Measurements from ENCODE around the gene ADGRF1. TPM values are rescaled to one million over a fixed set of nuclear protein-coding genes. Genes with fewer than 3 reads are reported as not detected.
"Not testable (repeated sequence)": the region's sequence is repeated elsewhere in the genome, so short reads cannot be mapped to it uniquely, and the experiment has no call there.

ADGRF1 gene
- total RNA-seq, 2 donors from 2014 or later, result not detected

DNA sequence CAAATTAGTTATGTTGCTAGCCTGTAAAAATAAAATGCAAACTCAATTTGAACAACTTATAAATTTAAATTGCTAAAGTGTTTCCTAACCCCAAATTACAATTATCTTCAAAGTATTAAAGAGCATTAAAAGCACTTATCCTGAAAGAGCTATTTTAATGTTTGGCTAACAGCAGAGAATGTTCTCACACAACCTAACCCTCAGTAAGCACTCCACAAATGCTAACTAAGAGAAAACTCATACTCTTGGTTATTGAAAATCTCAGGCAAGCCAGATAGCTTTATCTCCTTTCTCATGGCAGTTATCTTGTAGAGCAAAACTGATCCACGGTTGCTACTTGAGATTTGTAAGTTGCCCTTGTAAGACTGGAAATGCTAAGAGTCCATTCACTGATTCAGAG, 30.5 kb upstream of the ADGRF1 start:
- Mint-ChIP-seq H3K36me3 (ENCODE audit: low read depth) (no peaks in the 10 kb centered on the region), H3K27ac (no peak overlapping the region), H3K4me3 (no peak overlapping the region), H3K4me1 (no peaks in the 10 kb centered on the region), H3K27me3 (peaks cover 23% of the 10 kb centered on the region), H3K9me3 (no peaks in the 10 kb centered on the region)
- ATAC-seq (replicated peaks), result no peak

GRCh38 chr6:47071681-47072080, 29.5 kb upstream of the ADGRF1 start:
- no peak for ATAC-seq (replicated peaks)
- no peaks in the 10 kb centered on the region for H3K4me1 Mint-ChIP-seq

DNA sequence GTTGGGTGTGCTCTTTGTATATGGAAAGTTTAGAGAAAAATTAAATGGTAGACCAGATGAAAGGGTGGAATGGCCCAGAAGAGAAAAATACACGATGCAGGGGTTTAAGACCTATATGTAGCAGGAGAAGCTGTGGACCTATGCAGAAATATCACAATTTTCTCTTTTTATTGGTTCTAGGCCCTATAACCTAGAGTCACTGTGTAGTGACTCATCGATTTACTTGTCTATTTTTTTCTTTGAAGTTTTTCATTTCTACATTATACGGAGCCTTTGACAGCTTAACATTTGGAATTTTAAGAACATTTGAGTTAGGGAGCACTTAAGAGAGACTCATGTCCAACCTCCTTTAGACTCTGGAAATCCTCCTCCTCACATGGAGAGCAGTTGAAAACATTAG, 28.3 kb upstream of the ADGRF1 start:
- Mint-ChIP-seq H3K27ac (no peak overlapping the region), H3K27me3 (peaks cover 8% of the 10 kb centered on the region), H3K4me1 (no peaks in the 10 kb centered on the region), H3K36me3 (ENCODE audit: low read depth) (no peaks in the 10 kb centered on the region), H3K9me3 (no peaks in the 10 kb centered on the region), H3K4me3 (no peak overlapping the region)
- no peak for ATAC-seq (replicated peaks)

More at GRCh38 chr6:47071681-47072080, 29.5 kb upstream of the ADGRF1 start:
- Mint-ChIP-seq H3K27ac (no peak overlapping the region), H3K36me3 (ENCODE audit: low read depth) (no peaks in the 10 kb centered on the region), H3K27me3 (peaks cover 15% of the 10 kb centered on the region), H3K4me3 (no peak overlapping the region), H3K9me3 (no peaks in the 10 kb centered on the region)

- Mint-ChIP-seq H3K27me3 (peaks cover 4% of the 10 kb centered on the region), H3K27ac (no peak overlapping the region), H3K4me3 (no peak overlapping the region), H3K36me3 (ENCODE audit: low read depth) (no peaks in the 10 kb centered on the region), H3K9me3 (no peaks in the 10 kb centered on the region), H3K4me1 (no peaks in the 10 kb centered on the region)
- ATAC-seq (replicated peaks), result no peak
Observed at GRCh38 chr6:47069156-47069555, 27.0 kb upstream of the ADGRF1 start.

DNA sequence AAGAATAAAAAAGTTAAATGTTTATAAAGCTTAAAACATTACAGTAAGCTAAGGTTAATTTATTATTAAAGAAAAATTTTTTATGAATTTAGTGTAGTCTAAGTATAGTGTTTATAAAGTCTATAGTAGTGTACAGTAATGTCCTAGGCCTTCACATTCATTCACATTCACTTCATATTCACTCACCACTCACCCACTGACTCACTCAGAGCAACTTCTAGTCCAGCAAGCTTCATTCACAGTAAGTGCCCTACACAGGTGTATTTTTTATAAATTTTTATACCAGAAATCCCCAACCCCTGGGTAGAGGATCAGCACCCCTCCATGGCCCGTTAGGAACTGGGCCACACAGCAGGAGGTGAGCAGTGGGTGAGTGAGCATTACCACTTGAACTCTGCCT, 24.3 kb upstream of the ADGRF1 start:
- Mint-ChIP-seq H3K36me3 (ENCODE audit: low read depth) (no peaks in the 10 kb centered on the region), H3K27ac (no peak overlapping the region)

GRCh38 chr6:47064274-47064673, 22.1 kb upstream of the ADGRF1 start:
- ATAC-seq (replicated peaks), result no peak
- no peak overlapping the region for H3K4me3 Mint-ChIP-seq
- no peaks in the 10 kb centered on the region for H3K36me3 Mint-ChIP-seq (ENCODE audit: low read depth)
- H3K4me1 Mint-ChIP-seq, result no peaks in the 10 kb centered on the region
- H3K9me3 Mint-ChIP-seq, result no peaks in the 10 kb centered on the region
- peaks cover 5% of the 10 kb centered on the region for H3K27me3 Mint-ChIP-seq
- no peak overlapping the region for H3K27ac Mint-ChIP-seq

More for the DNA sequence above, 24.3 kb upstream of the ADGRF1 start:
- no peak for ATAC-seq (replicated peaks)
- peaks cover 9% of the 10 kb centered on the region for H3K27me3 Mint-ChIP-seq
- H3K4me1 Mint-ChIP-seq, result no peaks in the 10 kb centered on the region
- H3K9me3 Mint-ChIP-seq, result no peaks in the 10 kb centered on the region
- H3K4me3 Mint-ChIP-seq, result no peak overlapping the region

DNA sequence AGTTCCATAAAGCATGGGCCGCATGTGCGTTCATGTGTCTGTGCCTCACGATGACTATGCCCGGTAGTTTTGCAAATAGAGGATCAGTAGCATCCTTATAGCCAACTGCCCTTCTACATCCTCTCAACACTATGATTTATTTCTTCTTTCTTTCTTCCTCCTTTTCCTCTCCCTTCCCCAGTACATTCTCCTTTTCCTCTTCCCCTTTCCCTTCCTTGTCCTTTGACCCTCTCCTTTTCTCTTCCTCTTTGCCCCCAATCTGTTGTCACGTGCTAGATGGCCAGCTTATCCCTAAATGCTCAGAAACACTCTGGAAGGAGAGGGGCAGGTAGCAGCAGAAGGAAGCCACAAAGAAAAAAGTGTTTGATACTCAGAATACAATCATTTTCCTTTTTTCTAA, 20.2 kb upstream of the ADGRF1 start:
- Mint-ChIP-seq H3K4me3 (no peak overlapping the region), H3K27ac (no peak overlapping the region), H3K36me3 (ENCODE audit: low read depth) (no peaks in the 10 kb centered on the region), H3K9me3 (no peaks in the 10 kb centered on the region), H3K27me3 (peaks cover 5% of the 10 kb centered on the region), H3K4me1 (no peaks in the 10 kb centered on the region)
- ATAC-seq (replicated peaks), result no peak

DNA sequence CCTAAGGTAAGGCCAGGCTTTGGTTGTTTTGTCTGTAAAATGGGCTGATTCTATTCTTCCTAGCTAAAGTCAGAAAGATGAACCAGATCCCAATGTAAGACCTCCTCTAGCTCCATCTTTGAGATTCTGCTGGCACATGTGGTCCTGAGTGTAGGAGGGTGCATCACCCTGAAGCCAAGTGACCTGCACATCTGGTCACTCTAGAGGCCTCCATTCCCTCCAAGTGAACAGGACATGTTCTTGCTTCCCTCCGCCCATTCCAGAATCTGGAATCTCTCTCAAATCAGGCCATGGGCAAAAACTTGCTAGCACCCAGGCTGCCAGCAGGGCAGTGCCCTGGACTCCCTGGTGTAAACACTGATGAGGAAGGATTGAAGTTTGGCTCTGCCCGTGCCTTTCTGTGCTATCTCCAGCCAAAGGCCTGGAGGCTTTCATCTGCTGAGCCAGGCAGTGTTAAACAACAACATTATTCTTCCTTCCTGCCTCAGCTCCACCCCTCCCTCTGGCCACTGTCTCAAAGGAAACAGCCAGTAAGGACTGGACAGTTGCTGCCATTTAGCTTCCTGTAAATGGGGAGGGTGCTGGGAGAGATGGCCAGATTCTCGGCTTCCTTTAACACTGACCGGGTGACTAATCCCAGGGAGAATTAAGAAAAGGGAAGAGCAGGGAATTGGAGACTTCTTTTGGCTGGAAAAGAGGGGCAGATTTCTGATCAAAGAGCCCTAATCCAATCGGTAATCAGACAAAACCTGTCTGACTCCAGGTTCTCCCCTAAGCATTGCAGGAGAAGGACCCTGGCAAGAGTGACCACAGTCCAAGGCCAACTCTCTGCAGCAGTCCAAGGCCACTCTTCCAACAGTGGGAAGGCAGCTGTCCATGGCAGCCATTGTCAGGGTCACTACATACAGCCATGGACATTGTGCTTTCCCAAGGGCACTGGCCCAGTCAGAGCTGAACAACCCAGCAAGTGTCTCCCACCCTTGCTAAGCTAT, 19.5 kb upstream of the ADGRF1 start:
- no peaks in the 10 kb centered on the region for H3K4me1 Mint-ChIP-seq
- peaks cover 5% of the 10 kb centered on the region for H3K27me3 Mint-ChIP-seq
- no peak overlapping the region for H3K27ac Mint-ChIP-seq
- no peaks in the 10 kb centered on the region for H3K36me3 Mint-ChIP-seq (ENCODE audit: low read depth)
- H3K4me3 Mint-ChIP-seq, result no peak overlapping the region
- no peaks in the 10 kb centered on the region for H3K9me3 Mint-ChIP-seq
- no peak for ATAC-seq (replicated peaks)

GRCh38 chr6:47059216-47059885, 17.2 kb upstream of the ADGRF1 start:
- Mint-ChIP-seq H3K36me3 (ENCODE audit: low read depth) (no peaks in the 10 kb centered on the region), H3K4me3 (no peak overlapping the region), H3K9me3 (no peaks in the 10 kb centered on the region), H3K27ac (no peak overlapping the region), H3K27me3 (peaks cover 5% of the 10 kb centered on the region), H3K4me1 (no peaks in the 10 kb centered on the region)
- ATAC-seq (replicated peaks), result no peak

DNA sequence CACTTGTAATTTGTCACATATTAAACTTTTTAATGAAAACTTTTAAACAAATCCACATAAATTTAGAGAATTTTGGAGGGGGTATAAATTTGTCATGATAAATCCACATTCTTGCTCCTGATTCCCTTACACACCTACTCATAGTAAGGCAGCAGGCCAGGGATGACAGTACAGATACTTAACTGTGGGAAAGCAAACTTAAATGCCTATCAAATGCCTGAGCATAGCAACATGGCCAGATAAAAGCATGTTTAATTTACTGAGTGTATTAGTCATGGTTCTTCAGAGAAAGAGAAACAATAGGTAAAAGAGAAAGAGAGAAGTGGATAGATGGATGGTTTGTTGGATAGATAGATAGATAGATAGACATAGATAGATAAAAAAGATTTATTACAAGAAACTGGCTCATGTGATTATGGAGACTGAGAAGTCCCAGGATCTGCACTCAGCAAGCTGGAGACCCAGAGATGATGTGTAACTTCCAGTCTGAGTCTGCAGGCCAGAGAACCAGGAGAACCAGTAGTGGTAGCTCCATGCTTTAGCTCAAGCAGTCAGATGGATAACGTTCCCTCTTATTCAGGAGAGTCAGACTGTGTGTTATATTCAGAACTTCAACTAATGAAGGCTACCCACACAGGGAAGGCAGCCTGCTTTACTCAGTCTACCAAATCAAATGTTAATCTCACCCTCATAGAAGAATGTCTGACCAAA, 15.9 kb upstream of the ADGRF1 start:
- Mint-ChIP-seq H3K27me3 (peaks cover 2% of the 10 kb centered on the region), H3K36me3 (ENCODE audit: low read depth) (no peaks in the 10 kb centered on the region), H3K27ac (no peak overlapping the region), H3K4me3 (no peak overlapping the region), H3K9me3 (no peaks in the 10 kb centered on the region), H3K4me1 (no peaks in the 10 kb centered on the region)
- no peak for ATAC-seq (replicated peaks)

GRCh38 chr6:47056832-47057231, 14.7 kb upstream of the ADGRF1 start:
- no peak overlapping the region for H3K4me3 Mint-ChIP-seq
- H3K27me3 Mint-ChIP-seq, result no peaks in the 10 kb centered on the region
- H3K36me3 Mint-ChIP-seq (ENCODE audit: low read depth), result no peaks in the 10 kb centered on the region
- no peaks in the 10 kb centered on the region for H3K4me1 Mint-ChIP-seq
- no peaks in the 10 kb centered on the region for H3K9me3 Mint-ChIP-seq
- no peak overlapping the region for H3K27ac Mint-ChIP-seq
- no peak for ATAC-seq (replicated peaks)

- not testable (repeated sequence) for H3K27me3 Mint-ChIP-seq; ATAC-seq (replicated peaks); H3K27ac Mint-ChIP-seq; H3K9me3 Mint-ChIP-seq; H3K4me3 Mint-ChIP-seq; H3K36me3 Mint-ChIP-seq (ENCODE audit: low read depth); H3K4me1 Mint-ChIP-seq
Observed at GRCh38 chr6:47054302-47054701, 12.2 kb upstream of the ADGRF1 start.

- H3K36me3 Mint-ChIP-seq (ENCODE audit: low read depth), result no peaks in the 10 kb centered on the region
- no peaks in the 10 kb centered on the region for H3K9me3 Mint-ChIP-seq
- no peak overlapping the region for H3K27ac Mint-ChIP-seq
- H3K4me1 Mint-ChIP-seq, result no peaks in the 10 kb centered on the region
- H3K4me3 Mint-ChIP-seq, result no peak overlapping the region
- H3K27me3 Mint-ChIP-seq, result peaks cover 13% of the 10 kb centered on the region
- ATAC-seq (replicated peaks), result no peak
Observed at GRCh38 chr6:47048638-47049037, 6.5 kb upstream of the ADGRF1 start.

GRCh38 chr6:47047479-47048407, 5.6 kb upstream of the ADGRF1 start:
- peak; percentile 54 for ATAC-seq (replicated peaks)
- H3K27me3 Mint-ChIP-seq, result peaks cover 13% of the 10 kb centered on the region
- H3K4me1 Mint-ChIP-seq, result no peaks in the 10 kb centered on the region
- no peak overlapping the region for H3K4me3 Mint-ChIP-seq
- no peaks in the 10 kb centered on the region for H3K36me3 Mint-ChIP-seq (ENCODE audit: low read depth)
- H3K9me3 Mint-ChIP-seq, result no peaks in the 10 kb centered on the region
- no peak overlapping the region for H3K27ac Mint-ChIP-seq

Measured in activated T-helper 17 cell treated with anti-CD3 and anti-CD28 coated beads, Interleukin-2, amount 50 U/mL, for 72 hours (primary cell).